Subcutaneous adipose tissue (tissue), 4 donors: Measurements from ENCODE around the gene CAMK2N1. TPM values are rescaled to one million over a fixed set of nuclear protein-coding genes. Genes with fewer than 3 reads are reported as not detected.

Source experiments
- total RNA-seq, 4 donors: library from RNA; depleted of rRNA; stranded (reverse); fragments of >200 nt; gene quantifications; one replicate each; pipeline ENCODE4 v1.1.0, GENCODE V29; 2016
- TF ChIP-seq, protein P1 (sequence below): fragments of 450-650 bp; IDR thresholded peaks from one replicate; pipeline ENCODE4 v1.5.1; 2016; ENCODE audit warnings: low read depth, mild to moderate bottlenecking, control low read depth, antibody characterized with exemption, moderate library complexity

The CAMK2N1 gene
- total RNA-seq, 4 donors from 2014 or later: 3.2 to 13.2 (median 4.2) TPM

DNA sequence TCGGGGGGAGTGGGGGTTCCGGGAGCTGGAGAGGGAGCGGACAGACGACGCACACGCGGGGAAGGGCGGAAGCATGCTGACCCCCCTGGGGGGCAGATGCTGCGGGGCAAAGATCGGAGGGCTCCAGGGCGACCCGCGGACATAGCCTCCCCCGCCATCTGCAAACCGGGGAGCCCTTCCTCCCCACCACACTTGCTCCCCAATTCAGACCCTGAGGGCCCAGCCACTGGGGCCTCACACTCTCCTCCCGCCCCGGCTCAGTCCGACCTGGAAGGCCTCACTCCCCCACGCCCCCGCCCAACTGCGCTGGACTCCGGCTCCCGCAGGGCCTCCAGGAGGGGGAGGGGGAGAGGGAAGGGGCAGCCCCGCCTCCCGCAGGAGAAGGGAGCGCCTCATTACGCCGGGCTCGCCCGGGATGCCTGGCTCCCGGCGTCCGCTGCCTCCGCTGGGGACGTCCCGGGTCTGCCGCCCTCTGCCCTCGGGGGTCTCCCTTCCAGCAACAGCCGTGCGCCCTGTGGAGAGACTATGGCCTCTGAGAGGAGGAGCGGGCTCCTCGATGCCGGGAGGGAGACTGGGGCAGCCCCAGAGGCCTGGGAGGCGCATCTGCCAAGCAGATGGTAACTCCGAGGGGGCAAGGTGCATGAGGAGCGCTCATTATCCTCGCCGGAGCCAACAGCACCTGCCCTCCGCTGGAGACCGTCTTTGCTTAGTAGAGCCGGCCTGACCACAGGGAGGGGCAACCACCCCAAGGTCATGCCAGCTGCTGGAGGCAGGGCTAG is 636 bp upstream of the CAMK2N1 start:
- TF ChIP-seq, protein P1, sequence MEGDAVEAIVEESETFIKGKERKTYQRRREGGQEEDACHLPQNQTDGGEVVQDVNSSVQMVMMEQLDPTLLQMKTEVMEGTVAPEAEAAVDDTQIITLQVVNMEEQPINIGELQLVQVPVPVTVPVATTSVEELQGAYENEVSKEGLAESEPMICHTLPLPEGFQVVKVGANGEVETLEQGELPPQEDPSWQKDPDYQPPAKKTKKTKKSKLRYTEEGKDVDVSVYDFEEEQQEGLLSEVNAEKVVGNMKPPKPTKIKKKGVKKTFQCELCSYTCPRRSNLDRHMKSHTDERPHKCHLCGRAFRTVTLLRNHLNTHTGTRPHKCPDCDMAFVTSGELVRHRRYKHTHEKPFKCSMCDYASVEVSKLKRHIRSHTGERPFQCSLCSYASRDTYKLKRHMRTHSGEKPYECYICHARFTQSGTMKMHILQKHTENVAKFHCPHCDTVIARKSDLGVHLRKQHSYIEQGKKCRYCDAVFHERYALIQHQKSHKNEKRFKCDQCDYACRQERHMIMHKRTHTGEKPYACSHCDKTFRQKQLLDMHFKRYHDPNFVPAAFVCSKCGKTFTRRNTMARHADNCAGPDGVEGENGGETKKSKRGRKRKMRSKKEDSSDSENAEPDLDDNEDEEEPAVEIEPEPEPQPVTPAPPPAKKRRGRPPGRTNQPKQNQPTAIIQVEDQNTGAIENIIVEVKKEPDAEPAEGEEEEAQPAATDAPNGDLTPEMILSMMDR: no peak

DNA sequence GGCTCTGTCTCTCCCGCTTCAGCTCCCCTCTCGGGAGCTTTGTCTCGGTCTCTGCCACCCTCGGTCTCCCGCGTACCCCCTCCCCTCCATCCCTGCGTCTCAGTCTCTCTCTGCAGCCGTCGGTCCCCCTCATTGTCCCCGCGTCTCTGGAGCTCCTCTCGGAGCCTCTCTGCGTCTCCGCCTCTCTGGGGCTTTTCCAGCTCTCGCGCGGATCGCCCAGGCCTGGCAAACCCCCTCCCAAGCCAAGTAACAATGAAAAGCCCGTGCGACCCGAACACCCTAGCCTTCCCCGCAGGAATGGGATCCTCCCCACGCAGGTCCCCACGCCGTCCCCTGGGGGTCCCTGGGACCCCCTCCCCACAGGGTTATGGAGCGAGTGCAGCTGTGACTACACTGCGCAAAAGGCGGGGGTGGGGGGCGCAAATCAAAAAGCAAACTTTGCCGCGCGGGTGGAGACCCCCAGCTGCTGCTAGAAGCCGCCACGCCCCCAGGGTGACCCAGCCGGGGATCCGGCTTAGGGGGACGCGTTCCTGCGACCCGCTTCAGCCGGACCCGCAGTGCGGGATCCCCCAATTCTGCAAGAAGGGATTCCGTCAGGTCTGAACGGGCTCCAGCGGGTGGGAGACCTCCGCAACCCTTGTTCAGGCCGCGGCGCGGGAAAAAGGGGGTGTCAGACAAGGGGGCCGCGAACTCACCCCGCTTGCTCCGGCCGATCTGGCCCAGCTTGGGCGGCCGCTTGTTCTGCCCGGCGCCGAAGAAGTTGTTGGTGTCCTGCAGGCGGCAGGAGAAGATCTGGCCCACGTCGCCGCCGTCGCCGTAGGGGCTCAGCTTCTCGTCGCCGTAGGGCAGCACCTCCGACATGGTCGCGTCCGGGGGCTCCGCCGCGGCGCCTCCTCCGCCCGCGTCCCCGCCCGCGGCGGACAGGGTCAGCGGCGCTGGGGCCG is 1.2 kb downstream of the CAMK2N1 start:
- TF ChIP-seq, protein P1: no peak

DNA sequence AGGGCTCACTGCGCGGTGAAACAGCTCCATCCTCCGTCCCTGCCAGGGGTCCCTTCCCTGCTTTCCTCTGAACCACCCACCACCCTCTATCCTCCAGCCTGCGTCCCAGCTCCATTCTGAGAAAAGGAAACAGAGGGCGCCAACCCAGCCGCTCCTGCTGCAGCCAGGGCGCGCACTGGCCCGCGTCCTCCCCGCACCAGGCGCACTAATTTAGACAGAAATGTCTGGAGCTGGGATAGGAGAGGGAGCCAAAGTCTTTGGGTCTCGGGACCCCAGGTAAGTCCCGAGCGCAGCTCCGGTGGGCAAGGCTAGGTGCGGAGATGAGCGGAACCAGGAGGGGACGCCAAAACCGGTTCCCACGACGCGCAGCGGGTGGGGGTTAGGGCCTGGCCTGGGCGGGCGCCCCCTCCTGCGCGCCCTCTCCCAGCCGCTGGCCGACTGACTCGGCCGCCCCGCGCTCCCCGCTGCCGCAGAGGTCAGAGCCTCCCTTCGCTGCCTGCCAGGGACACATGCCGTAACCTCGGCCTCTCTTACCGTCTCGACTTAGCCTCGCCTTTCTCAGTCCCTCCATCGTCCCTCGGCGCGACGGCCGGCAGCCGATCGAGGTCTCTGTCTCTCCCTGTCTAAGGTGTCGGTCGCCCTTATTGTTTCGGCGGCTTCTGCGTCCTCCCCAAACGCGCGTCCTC is 2.0 kb downstream of the CAMK2N1 start:
- TF ChIP-seq, protein P1: no peak

DNA sequence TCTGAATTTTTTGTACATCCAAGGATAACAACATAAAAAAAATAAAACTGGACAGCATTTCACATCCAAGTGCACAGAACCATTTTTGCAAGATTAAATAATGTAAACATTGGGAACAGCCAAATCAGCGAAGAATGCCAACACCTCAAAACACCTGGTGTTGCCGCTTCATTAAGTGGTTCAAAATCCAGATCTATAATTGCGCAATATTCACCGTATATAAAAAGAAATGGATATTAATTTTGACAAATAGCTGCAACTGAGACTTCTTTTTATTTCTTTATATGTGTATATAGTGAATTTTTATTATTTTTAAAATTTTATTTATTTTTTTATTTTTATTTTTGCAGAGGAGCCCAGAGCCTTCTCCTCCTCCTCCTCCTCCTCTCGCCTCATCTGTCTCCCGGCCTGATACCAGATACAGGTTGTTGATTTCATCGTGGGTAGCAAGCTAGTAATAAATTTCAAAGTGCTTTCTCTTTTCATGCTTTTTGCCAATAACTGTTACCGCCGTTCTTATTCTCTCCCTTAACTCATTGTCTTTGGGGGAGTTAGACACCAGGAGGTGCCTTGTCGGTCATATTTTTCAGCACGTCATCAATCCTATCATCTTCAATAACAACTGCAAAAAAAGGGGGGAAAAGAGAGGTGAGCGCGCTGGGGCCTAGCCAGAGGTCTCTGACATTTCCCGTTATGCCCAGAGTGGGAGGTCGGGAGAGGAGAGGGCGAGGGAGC is 2.7 kb downstream of the CAMK2N1 start:
- TF ChIP-seq, protein P1: no peak

DNA sequence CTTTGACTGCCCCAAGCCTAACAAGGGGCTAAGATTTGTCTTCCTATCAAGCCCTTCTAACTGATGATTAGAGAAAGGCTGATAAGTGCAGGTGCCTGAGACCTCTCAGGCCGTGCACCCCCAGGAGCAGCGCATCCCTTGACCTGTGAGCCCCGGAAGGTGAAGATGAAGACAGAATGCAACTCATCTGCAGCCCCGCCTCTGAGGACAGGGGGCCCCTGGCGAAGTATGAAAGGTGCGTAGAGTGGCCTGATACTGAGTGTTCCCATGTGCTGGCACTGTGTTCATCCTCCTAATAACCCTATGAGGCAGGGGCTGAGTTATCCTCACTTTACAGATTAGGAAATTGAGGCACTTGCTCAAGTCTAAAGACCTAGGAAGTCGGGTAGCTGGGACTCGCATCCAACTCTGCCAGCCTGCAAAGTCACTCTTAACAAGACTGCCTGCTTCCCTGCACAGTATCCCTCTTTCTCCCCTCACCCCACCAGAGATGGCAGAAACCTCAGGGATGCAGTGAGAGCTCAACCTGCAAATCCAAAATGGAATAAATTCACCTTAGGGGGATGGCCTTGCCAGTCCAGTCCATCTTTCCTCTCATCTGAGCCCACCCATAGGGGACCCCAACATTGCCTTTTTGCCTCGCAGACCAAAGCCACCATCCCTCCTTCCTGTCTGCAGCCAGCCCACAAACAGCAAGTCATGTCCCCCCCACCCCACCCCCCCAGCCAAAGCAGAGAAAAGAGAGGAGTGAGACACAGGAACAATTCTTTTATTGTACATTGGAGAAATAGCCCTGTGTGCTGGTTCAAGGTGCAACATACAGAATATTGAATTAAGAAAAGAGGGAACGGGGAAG is 4.1 kb downstream of the CAMK2N1 start:
- TF ChIP-seq, protein P1: no peak

DNA sequence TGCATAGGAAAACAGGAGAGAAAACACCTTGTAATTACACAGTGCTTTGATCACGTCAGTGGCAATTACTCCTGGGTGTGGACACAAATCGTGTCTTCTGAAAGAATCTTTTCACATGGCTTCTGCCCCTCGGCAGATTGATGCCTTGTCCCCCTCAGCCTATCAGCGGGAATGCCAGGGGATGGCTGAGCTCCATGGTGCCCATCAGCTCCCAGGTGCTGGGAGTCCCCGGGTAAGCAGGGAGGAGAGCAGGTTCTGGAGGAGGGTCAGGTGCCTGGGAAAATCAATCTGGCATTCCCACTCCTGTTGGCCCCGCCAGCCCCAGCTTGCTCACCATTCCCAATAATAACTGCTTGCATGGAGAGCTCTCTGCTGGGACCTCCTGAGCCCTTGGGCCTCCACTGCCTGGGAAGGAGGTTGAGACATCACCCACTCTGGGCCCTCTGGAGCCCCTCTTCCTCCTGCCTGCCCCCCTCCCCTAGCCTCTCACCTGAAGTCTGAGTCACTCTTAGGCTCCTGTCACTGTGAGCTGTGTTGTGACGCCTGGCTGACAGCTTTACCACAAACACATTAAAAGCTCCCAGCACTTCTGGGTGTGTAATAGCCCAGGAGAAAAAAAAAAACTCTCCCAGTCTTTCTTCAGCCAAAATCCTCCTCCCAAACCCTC is 4.9 kb downstream of the CAMK2N1 start:
- TF ChIP-seq, protein P1: no peak
